AG04449 (cell line): ENCODE data around the gene PTPRM.

Experiments
- CTCF ChIA-PET: fragments of 350-600 bp; formaldehyde crosslinking; extraction: SDS; loops from one replicate; lab custom pipeline; 2021; ENCODE audit warnings: antibody characterized with exemption; lab: Yijun Ruan, JAX
- POLR2A ChIA-PET: fragments of 400-600, 350-600 bp; formaldehyde crosslinking; extraction: SDS; loops from one replicate; lab custom pipeline; 2020; ENCODE audit warnings: antibody characterized with exemption, inconsistent platforms; lab: Yijun Ruan, JAX
- DNase-seq: peaks from one replicate; pipeline ENCODE4 v3.0.0-alpha.2; 2010; ENCODE audit warnings: low read depth, low spot score
- H3K4me3 ChIP-seq: 2 replicates; pipeline ENCODE4 v1.5.1; 2011; ENCODE audit warnings: low read depth, mild to moderate bottlenecking, control low read depth, low read length
- CTCF ChIP-seq: IDR thresholded peaks from one replicate; pipeline ENCODE4 v1.5.1; 2011; ENCODE audit warnings: mild to moderate bottlenecking, moderate library complexity, low read length, control low read depth, inconsistent platforms; ENCODE audit not compliant: insufficient read depth; ENCODE audit errors: missing control alignments

PTPRM gene

GRCh38 chr18:7548221-7548620, 18.9 kb upstream of the PTPRM start:
- TF ChIP-seq CTCF = no peak
- CTCF ChIA-PET = no interaction called here
- no peak for DNase-seq
- no peak overlapping the region for H3K4me3 ChIP-seq
- POLR2A ChIA-PET = no interaction called here

- ChIA-PET POLR2A (no interaction called here), CTCF (no interaction called here)
- no peak for DNase-seq
- TF ChIP-seq CTCF = no peak
- no peak overlapping the region for H3K4me3 ChIP-seq
Measured at GRCh38 chr18:7548721-7549120, 18.4 kb upstream of the PTPRM start.

- CTCF ChIA-PET = interaction anchor here (1.7 kb wide), 1 partner anchor 9 kb away, joined by 10 read pairs; the partner anchor contains the start of gene PTPRM
- POLR2A ChIA-PET = no interaction called here
- no peak for TF ChIP-seq CTCF
- no peak overlapping the region for H3K4me3 ChIP-seq
- no peak for DNase-seq
Measured at GRCh38 chr18:7557973-7558372, 9.1 kb upstream of the PTPRM start.

- DNase-seq = no peak
- no peak overlapping the region for H3K4me3 ChIP-seq
- ChIA-PET CTCF (interaction anchor here (1.7 kb wide), 1 partner anchor 8 kb away, joined by 10 read pairs; the partner anchor contains the start of gene PTPRM), POLR2A (no interaction called here)
- no peak for TF ChIP-seq CTCF
Measured at GRCh38 chr18:7558769-7559168, 8.3 kb upstream of the PTPRM start.

GRCh38 chr18:7559709-7560319, 7.3 kb upstream of the PTPRM start:
- no peak for DNase-seq
- ChIA-PET CTCF (interaction anchor here (1.7 kb wide), 1 partner anchor 7 kb away, joined by 10 read pairs; the partner anchor contains the start of gene PTPRM), POLR2A (no interaction called here)
- no peak for TF ChIP-seq CTCF
- no peak overlapping the region for H3K4me3 ChIP-seq

- ChIA-PET CTCF (no interaction called here), POLR2A (no interaction called here)
- TF ChIP-seq CTCF = no peak
- no peak overlapping the region for H3K4me3 ChIP-seq
- DNase-seq = no peak
Measured at GRCh38 chr18:7561909-7562460, 5.1 kb upstream of the PTPRM start.
